Psoas muscle (tissue), 8 donors: ENCODE results near the gene GRIN1. TPM values are rescaled to one million over a fixed set of nuclear protein-coding genes. Genes with fewer than 3 reads are reported as not detected.

Experiments used
- ATAC-seq, 4 donors: fragments of 200-7000 bp; cut with Tn5 transposase; one replicate each; pipeline ENCODE4 v1.9.1; 2020; ENCODE audit warnings: moderate library complexity in 3 of 4, mild to moderate bottlenecking in 2 of 4
- DNase-seq, 2 donors: peaks; one replicate each; pipeline ENCODE4 v3.0.0-alpha.2; 2020
- H3K27ac ChIP-seq: fragments of 200-600 bp; one replicate; pipeline ENCODE4 v1.8.0; 2022
- H3K27me3 ChIP-seq, 3 donors: fragments of 200-600 bp in 1 of 3; one replicate each; pipeline versions ENCODE4 v1.6.1 to v1.8.0; 2013 to 2022; ENCODE audit warnings: low read length in 2 of 3, mild to moderate bottlenecking in 2 of 3, moderate library complexity in 1 of 3; ENCODE audit not compliant: insufficient read depth in 3 of 3
- H3K36me3 ChIP-seq, 2 donors: fragments of 200-600 bp in 1 of 2; one replicate each; pipeline versions ENCODE4 v1.6.1 to v1.8.0; 2013 to 2022; ENCODE audit warnings: low read depth in 1 of 2, mild to moderate bottlenecking in 1 of 2, moderate library complexity in 1 of 2; ENCODE audit not compliant: insufficient read depth in 1 of 2
- H3K4me1 ChIP-seq: fragments of 200-600 bp; one replicate; pipeline ENCODE4 v1.8.0; 2022
- H3K4me3 ChIP-seq: fragments of 200-600 bp; one replicate; pipeline ENCODE4 v1.8.0; 2022; ENCODE audit warnings: mild to moderate bottlenecking
- H3K9me3 ChIP-seq: fragments of 200-600 bp; one replicate; pipeline ENCODE4 v1.8.0; 2022
- WGBS, 3 donors: extraction: QIAGEN DNeasy Blood & Tissue Kit; methylation state at CpG; one replicate each; pipeline versions ENCODE4 v1.1.6 to v1.1.7; 2013; 5-methylcytosine and 5-hydroxymethylcytosine counted together
- intact Hi-C, 2 donors: fragments of 100-400 bp; cut with DNase I; formaldehyde crosslinking; loops; one replicate each; pipeline versions ENCODE4 v1.11.0 to v1.14.2; 2022
- polyA plus RNA-seq, 3 donors: library from polyadenylated mRNA; stranded (reverse); fragments of 200-250 nt; gene quantifications; one replicate each; pipeline ENCODE4 v1.2.3, GENCODE V29; 2013
- total RNA-seq, 4 donors: library from RNA; stranded (reverse); fragmentation: NEBNext Ultra II Directional in 2 of 4; extraction: Animal tissue kit (Norgen Biotek cat#: 25700) in 2 of 4; gene quantifications; one replicate each; pipeline versions ENCODE4 v1.2.1 to v1.2.4, GENCODE V29; 2021 to 2023
- TF ChIP-seq, protein P1 (sequence below): fragments of 200-600 bp; IDR thresholded peaks from one replicate; pipeline ENCODE4 v1.8.0; 2022; ENCODE audit warnings: antibody characterized with exemption
- donor health status: healthy with polysubstance abuse.
- donor health status: DM: no; HTN: no; CAD: no; lungs with moderate emphysema.
- donor health status: Bipolar disorder and iron deficiency.
- donor health status: healthy.
- donor health status: DM: yes; HTN: yes; CAD: no.
- donor health status: DM: no; HTN: no; CAD: no.
- donor health status: DM: no; HTN: no; CAD: no.
- donor health status: DM: yes; HTN: yes; CAD: no.

GRIN1 gene
- total and polyA plus RNA-seq, 7 donors = 0.06 TPM; not detected in 6

DNA sequence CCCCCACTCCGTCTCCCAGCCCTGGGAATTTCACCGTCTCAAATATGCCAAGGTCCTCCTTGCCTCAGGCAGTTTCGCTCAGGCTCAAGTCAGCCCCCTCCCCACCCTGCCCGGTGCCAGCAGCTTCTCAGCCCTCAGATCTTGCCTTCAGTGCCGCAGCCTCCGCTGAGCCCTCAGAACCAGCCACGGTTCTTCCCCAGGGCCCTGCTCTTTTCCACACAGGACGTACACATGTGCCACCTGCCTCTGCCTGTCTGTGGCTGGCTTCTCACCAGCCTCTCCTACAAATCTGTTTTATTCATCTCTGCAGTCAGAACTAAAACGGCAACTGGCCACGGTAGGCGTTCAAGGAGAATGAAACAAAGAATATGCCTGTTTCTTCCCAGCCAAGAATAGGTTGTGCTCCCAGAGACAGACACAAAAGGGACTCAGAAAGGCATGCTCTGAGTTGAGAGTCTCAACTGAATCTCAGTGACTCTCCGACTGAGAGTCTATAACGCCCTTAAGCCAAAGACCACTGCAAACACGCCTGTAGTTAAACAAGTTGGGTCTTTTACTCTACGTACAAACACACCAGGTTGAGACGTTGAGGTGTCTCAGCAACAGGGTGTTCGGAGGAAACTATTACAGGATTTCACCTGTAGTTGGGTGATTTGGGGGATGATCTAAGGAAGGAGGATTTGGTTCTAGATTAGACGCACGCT is 10.6 kb upstream of the GRIN1 start:
- TF ChIP-seq, protein P1, sequence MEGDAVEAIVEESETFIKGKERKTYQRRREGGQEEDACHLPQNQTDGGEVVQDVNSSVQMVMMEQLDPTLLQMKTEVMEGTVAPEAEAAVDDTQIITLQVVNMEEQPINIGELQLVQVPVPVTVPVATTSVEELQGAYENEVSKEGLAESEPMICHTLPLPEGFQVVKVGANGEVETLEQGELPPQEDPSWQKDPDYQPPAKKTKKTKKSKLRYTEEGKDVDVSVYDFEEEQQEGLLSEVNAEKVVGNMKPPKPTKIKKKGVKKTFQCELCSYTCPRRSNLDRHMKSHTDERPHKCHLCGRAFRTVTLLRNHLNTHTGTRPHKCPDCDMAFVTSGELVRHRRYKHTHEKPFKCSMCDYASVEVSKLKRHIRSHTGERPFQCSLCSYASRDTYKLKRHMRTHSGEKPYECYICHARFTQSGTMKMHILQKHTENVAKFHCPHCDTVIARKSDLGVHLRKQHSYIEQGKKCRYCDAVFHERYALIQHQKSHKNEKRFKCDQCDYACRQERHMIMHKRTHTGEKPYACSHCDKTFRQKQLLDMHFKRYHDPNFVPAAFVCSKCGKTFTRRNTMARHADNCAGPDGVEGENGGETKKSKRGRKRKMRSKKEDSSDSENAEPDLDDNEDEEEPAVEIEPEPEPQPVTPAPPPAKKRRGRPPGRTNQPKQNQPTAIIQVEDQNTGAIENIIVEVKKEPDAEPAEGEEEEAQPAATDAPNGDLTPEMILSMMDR = no peak
- peaks cover 13% of the 10 kb centered on the region for H3K4me1 ChIP-seq
- no peak overlapping the region for H3K27ac ChIP-seq
- peaks cover 0 to 22% (median 5%) of the 10 kb centered on the region in 3 donors for H3K27me3 ChIP-seq
- 43 to 62% (median 49%) methylated on average over 17 to 19 of the region's 19 CpGs for WGBS, 3 donors
- H3K4me3 ChIP-seq = peak overlapping the region; percentile 82
- no peaks in the 10 kb centered on the region for H3K36me3 ChIP-seq
- DNase-seq (no peak), ATAC-seq (no peak)
- no peaks in the 10 kb centered on the region for H3K9me3 ChIP-seq
- intact Hi-C loops = no loop called here

DNA sequence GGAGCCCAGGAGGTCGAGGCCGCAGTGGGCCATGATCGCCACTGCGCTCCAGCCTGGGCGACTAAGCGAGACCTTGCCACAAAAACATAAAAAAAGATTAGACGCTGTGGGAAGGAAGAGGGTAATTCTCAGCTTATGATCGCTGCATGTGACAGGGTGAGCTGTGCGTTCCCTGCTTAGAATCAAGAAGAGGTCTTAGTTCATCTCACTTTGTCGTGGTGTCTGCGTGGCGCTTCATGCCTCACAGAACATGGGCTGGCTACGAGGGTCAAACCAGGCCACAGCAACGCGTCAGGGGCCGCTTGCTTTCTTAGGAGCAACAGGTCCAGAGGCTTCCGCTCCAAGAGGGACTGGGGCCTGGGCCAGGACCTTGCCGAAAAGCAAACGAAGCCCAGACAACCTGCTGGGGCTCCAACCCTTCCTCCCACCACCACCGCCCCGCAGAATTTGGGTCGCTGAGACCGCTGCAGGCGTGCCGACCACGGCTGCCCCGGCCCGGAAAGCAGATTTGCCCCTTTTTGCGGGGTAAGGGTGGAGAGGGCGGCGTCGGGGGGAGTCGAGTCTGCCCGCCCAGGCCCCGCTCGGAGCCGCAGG is 10.0 kb upstream of the GRIN1 start:
- WGBS, 3 donors = 17 to 22% (median 18%) methylated on average over 33 to 37 of the region's 37 CpGs
- DNase-seq = no peak
- no peaks in the 10 kb centered on the region for H3K36me3 ChIP-seq

DNA sequence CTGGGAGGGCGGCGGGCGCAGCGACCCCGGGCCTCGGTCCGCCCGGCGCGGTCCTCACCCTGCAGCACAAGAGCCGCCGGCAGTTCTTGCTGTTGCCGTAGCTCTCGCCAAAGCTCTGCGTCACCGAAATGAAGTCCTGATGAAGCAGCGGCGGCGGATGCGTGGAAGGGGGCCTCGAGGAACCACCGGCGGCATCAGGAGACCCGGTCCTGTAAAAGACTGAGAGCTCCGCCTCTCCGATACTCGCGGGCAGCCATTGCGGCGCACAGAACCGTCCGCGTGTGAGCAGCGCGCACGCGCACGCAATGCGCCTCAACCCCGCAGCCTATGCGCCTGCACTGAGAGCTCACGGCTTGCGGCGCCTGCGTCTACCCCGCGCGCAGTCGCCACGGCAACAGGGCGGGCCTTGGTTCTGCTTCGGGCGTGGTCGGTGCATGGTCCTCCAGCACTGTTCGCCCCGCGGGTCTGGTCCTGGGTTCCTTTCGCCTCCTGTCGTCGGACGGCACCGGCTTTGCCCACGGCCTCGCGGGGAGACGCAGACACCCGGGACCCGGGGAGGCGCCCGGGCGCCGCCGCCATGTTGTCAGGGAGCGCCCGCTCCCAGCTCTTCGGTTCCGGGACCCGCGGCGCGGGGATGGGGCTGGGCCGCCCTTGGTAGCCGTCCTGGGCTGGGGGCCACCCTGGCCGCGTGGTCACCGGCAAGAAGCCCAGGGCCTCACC is 9.3 kb upstream of the GRIN1 start:
- Histone ChIP-seq H3K4me3 (peak overlapping the region; percentile 82), H3K27ac (no peak overlapping the region), H3K36me3 (no peaks in the 10 kb centered on the region), H3K4me1 (peaks cover 13% of the 10 kb centered on the region), H3K27me3 (peaks cover 0 to 35% (median 5%) of the 10 kb centered on the region in 3 donors), H3K9me3 (no peaks in the 10 kb centered on the region)
- DNase-seq (peak; percentile 87 to 91), ATAC-seq (peak; percentile 99)
- TF ChIP-seq, protein P1 = no peak
- intact Hi-C loops = no loop called here
- 1% methylated on average over 71 to 86 of the region's 86 CpGs for WGBS, 3 donors

More for the DNA sequence above, 10.0 kb upstream of the GRIN1 start:
- ATAC-seq = peak; percentile 15 to 53 (median 35)
- Histone ChIP-seq H3K27me3 (peaks cover 0 to 28% (median 5%) of the 10 kb centered on the region in 3 donors), H3K27ac (no peak overlapping the region), H3K9me3 (no peaks in the 10 kb centered on the region), H3K4me1 (peaks cover 13% of the 10 kb centered on the region), H3K4me3 (peak overlapping the region; percentile 82)
- TF ChIP-seq, protein P1 = no peak
- intact Hi-C loops = no loop called here

DNA sequence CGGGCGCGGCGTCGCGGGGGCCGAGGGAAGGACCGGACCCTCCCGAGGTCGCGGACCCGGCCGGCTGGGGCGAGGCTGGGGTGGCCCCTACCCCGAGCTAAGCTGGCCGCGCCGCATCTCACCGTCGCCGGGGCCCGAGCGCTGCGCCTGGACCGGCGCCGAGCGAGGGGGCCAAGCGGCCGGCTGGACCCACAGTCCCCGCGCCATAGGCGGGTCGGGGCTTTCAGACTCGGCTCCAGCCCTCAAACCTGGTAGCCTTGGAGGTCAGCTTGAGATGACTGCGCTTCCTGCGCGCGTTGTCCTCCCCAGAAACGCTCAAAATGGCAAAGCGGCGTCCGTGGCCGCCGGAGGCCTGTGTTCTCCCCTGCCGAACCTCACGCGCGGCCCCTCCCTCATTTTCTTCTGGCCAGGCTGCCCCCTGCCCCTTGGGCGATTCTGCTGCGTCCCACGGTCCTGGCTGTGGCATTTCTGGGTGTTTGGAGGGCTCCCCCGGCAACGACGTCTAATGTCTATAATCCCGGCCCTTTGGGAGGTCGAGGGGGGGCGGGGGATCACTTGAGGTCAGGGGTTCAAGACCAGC is 8.7 kb upstream of the GRIN1 start:
- DNase-seq (no peak), ATAC-seq (peak in 1 of 4 donors; percentile 7)
- Histone ChIP-seq H3K4me1 (peaks cover 13% of the 10 kb centered on the region), H3K4me3 (peak overlapping the region; percentile 82), H3K27ac (no peak overlapping the region), H3K9me3 (no peaks in the 10 kb centered on the region), H3K36me3 (no peaks in the 10 kb centered on the region), H3K27me3 (peaks cover 0 to 39% (median 5%) of the 10 kb centered on the region in 3 donors)
- TF ChIP-seq, protein P1 = no peak
- intact Hi-C loops = no loop called here
- 4 to 6% (median 6%) methylated on average over 47 to 58 of the region's 58 CpGs for WGBS, 3 donors
